Iris pigment epithelial cell (primary cell): ENCODE data around the gene PSME4.
"Not testable (repeated sequence)": the region's sequence is repeated elsewhere in the genome, so short reads cannot be mapped to it uniquely, and the experiment has no call there.

Source experiments
- DNase-seq: peaks from one replicate; pipeline ENCODE4 v3.0.0-alpha.2; 2011; ENCODE audit warnings: low read depth

Gene PSME4

GRCh38 chr2:53881360-53881759 is 89.4 kb downstream of the PSME4 start:
- DNase-seq = no peak

GRCh38 chr2:53880756-53881155 is 90.0 kb downstream of the PSME4 start:
- DNase-seq = peak; percentile 81

- peak; percentile 62 for DNase-seq
These were observed 93.2 kb downstream of the PSME4 start for GRCh38 chr2:53877556-53877955.

GRCh38 chr2:53877112-53877511 is 93.7 kb downstream of the PSME4 start:
- no peak for DNase-seq

- DNase-seq = no peak
These were observed 96.3 kb downstream of the PSME4 start for GRCh38 chr2:53874401-53874950.

- no peak for DNase-seq
These were observed 103.0 kb downstream of the PSME4 start for GRCh38 chr2:53867773-53868172.

- no peak for DNase-seq
These were observed 103.6 kb downstream of the PSME4 start for GRCh38 chr2:53867169-53867568.

- DNase-seq = no peak
These were observed 104.8 kb downstream of the PSME4 start for GRCh38 chr2:53865962-53866361.

GRCh38 chr2:53865264-53865663 is 105.5 kb downstream of the PSME4 start:
- DNase-seq = no peak

GRCh38 chr2:53863538-53864227 is 107.1 kb downstream of the PSME4 start:
- no peak for DNase-seq

- DNase-seq = no peak
These were observed 109.0 kb downstream of the PSME4 start for GRCh38 chr2:53861824-53862223.

- peak; percentile 32 for DNase-seq
These were observed 111.3 kb downstream of the PSME4 start, which contains the start of gene GPR75 for GRCh38 chr2:53859206-53860181. Gene GPR75, minus strand, starts transcription at chr2:53859967. Its CDS starts 5,211 bp downstream, at chr2:53854756.

GRCh38 chr2:53856272-53856671 is 114.5 kb downstream of the PSME4 start:
- no peak for DNase-seq

GRCh38 chr2:53854678-53855077 is 116.1 kb downstream of the PSME4 start:
- DNase-seq = peak; percentile 14

- DNase-seq = no peak
These were observed 118.3 kb downstream of the PSME4 start for GRCh38 chr2:53852532-53852931.

- peak; percentile 37 for DNase-seq
These were observed 119.6 kb downstream of the PSME4 start for GRCh38 chr2:53851052-53851757.

GRCh38 chr2:53848062-53848461 is 122.7 kb downstream of the PSME4 start:
- DNase-seq = no peak

- DNase-seq = no peak
These were observed 127.2 kb downstream of the PSME4 start for GRCh38 chr2:53843595-53843994.

GRCh38 chr2:53842891-53843290 is 127.9 kb downstream of the PSME4 start:
- no peak for DNase-seq

- DNase-seq = not testable (repeated sequence)
These were observed 129.1 kb downstream of the PSME4 start for GRCh38 chr2:53841651-53842050.

- DNase-seq = no peak
These were observed 130.2 kb downstream of the PSME4 start for GRCh38 chr2:53840580-53840979.

GRCh38 chr2:53829980-53830290 is 140.9 kb downstream of the PSME4 start:
- DNase-seq = not testable (repeated sequence)
